GM12864 (cell line): ENCODE results near the gene TAS2R20.
"Not testable (repeated sequence)": the region's sequence is repeated elsewhere in the genome, so short reads cannot be mapped to it uniquely, and the experiment has no call there.

Source experiments
- DNase-seq: peaks from one replicate; pipeline ENCODE4 v3.0.0-alpha.2; 2011; ENCODE audit warnings: low read depth
- H3K4me3 ChIP-seq: 2 replicates; pipeline ENCODE4 v1.5.1; 2011; ENCODE audit warnings: mild to moderate bottlenecking, low read depth, low read length, control low read depth
- TF ChIP-seq, protein P1 (sequence below): IDR thresholded peaks from 2 replicates; pipeline ENCODE4 v1.5.1; 2011; ENCODE audit warnings: low read depth, mild to moderate bottlenecking, moderate library complexity, low read length, control low read depth, inconsistent platforms; ENCODE audit errors: missing control alignments

Gene TAS2R20, protein sequence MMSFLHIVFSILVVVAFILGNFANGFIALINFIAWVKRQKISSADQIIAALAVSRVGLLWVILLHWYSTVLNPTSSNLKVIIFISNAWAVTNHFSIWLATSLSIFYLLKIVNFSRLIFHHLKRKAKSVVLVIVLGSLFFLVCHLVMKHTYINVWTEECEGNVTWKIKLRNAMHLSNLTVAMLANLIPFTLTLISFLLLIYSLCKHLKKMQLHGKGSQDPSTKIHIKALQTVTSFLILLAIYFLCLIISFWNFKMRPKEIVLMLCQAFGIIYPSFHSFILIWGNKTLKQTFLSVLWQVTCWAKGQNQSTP

DNA sequence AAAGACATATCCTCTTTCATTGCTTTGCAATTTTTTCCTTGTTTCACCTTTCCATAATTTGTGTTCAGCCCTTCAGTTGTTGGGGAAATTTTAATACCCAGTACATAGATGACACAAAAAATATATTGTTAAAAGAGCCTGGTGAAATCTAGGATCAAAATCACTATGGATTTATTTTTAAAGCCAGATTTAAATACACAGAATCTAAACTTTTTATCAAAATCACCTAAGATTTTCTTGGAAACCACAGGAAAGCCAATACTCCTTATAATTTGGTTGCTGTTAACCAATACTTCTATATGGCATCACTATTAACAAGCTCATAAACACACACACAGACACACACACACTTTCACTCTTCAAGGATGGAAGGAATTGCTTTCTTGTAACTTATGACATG, at the start of gene TAS2R20:
TSS of gene TAS2R20 (minus strand) at position 101 of the 400 bp plus-strand sequence. CDS start 429 bp downstream, outside the sequence.
- H3K4me3 ChIP-seq = no peak within 1 kb of the TSS
- TF ChIP-seq, protein P1, sequence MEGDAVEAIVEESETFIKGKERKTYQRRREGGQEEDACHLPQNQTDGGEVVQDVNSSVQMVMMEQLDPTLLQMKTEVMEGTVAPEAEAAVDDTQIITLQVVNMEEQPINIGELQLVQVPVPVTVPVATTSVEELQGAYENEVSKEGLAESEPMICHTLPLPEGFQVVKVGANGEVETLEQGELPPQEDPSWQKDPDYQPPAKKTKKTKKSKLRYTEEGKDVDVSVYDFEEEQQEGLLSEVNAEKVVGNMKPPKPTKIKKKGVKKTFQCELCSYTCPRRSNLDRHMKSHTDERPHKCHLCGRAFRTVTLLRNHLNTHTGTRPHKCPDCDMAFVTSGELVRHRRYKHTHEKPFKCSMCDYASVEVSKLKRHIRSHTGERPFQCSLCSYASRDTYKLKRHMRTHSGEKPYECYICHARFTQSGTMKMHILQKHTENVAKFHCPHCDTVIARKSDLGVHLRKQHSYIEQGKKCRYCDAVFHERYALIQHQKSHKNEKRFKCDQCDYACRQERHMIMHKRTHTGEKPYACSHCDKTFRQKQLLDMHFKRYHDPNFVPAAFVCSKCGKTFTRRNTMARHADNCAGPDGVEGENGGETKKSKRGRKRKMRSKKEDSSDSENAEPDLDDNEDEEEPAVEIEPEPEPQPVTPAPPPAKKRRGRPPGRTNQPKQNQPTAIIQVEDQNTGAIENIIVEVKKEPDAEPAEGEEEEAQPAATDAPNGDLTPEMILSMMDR = no peak

DNA sequence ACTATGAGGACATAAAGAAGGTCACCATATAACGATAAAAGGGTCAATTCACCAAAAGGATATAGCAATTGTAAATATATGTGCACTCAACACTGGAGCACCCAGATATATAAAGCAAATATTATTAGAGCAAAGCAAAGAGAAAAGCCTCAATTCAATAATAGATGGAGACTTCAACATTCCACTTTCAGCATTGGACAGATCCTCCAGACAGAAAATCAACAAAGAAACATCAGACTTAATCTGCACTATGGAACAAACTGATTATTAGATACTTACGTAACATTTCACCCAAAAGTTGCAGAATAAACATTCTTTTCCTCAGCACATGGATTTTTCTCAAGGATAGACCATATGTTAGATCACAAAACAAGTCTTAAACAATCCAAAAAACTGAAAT, 43.3 kb upstream of the TAS2R20 start:
- not testable (repeated sequence) for DNase-seq, H3K4me3 ChIP-seq

More for the DNA sequence above, at the start of gene TAS2R20:
- no peak for DNase-seq

DNA sequence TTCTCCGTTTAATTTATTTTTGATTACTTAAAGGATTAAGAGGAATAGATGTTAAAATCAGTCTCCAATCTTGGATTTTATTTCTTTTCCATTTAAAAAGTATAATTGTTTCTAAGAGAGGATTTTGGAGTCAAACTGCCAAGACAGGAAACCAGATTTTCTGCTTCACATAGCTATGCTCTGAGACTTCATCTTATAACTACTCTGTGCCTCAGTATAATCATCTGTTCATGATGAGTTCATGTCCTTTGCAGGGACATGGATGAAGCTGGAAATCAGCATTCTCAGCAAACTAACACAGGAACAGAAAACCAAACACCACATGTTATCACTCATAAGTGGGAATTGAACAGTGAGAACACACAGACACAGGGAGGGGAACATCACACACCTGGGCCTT, 42.1 kb upstream of the TAS2R20 start:
- no peak overlapping the region for H3K4me3 ChIP-seq
- TF ChIP-seq, protein P1 = no peak
- DNase-seq = no peak

DNA sequence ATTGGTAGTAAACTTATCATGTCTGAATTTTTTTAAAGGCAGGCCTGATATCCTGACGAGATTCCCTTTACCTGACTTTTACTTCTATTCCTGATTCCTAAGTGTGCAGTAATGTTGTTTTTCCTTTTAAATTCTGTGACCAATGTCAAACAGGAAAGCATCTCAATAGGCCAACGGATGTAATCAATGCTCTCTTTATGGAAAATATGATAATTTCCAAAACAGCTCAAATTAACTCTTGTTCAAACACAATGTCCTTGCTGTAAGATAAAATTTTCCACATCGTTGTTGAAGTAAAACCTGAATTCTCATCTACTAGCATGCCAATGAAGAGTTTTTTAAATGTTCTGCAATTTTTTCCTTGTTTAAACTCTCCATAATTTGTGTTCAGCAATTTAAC, 41.1 kb upstream of the TAS2R20 start:
- TF ChIP-seq, protein P1 = no peak
- no peak for DNase-seq
- no peak overlapping the region for H3K4me3 ChIP-seq

DNA sequence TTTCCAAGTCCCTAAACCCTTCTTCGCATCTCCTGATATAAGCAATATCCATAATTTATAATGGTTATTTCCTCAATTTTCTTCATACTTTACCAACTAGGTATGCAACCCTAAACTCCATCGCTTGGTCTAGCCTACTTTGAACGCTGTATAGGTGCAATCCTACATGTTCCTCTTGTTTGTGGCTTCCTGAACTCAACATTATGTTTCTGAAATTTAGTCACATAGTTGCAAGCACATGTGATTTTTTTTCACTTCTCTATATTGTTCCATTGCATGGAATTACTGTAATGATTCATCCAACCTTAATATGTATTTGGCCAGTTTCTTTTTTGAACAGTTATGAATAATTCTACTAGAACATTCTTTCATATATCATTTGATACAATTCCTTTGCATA, 35.9 kb upstream of the TAS2R20 start:
- not testable (repeated sequence) for H3K4me3 ChIP-seq, DNase-seq

DNA sequence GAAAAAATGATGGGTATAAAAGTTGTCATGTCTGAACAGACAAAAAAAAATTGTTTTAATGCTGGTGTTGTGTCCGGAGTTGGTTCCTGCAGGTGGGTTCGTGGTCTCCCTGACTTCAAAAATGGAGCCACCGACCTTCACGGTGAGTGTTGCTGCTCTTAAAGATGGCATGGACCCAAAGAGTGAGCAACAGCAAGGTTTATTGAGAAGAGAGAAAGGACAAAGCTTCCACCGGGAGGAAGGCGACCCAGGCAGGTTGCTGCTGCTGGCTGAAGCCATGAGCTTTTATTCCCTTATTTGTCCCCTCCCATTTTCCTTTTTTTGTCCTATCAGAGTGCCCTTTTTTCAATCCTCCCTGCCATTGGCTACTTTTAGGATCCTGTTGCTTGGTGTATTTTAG, 33.2 kb upstream of the TAS2R20 start, which contains the start of gene TAS2R31:
TSS of gene TAS2R31 (minus strand) at position 101 of the 400 bp plus-strand sequence. CDS start at position 29, 72 bp downstream.
- DNase-seq = no peak
- no peak within 1 kb of the TSS for H3K4me3 ChIP-seq
- TF ChIP-seq, protein P1 = no peak

DNA sequence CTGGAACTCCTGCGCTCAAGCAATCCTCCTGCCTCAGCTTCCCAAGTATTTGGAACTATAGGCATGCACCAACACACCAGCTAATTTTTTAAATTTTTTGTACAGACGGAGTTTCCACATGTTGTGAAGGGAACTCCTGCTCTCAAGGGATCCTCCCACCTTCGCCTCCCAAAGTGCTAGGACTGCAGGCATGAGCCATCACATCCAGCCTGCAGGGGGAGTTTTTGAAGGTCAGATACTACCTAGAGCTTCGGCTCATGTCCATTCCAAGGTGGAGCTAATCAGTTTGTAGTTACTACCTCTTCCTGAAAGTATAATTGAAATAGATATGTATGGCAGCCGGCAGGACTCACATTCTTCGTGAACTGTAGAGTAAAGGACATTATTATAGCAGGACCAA, 28.0 kb upstream of the TAS2R20 start:
- TF ChIP-seq, protein P1 = peak; percentile 24
- no peak overlapping the region for H3K4me3 ChIP-seq
- no peak for DNase-seq

DNA sequence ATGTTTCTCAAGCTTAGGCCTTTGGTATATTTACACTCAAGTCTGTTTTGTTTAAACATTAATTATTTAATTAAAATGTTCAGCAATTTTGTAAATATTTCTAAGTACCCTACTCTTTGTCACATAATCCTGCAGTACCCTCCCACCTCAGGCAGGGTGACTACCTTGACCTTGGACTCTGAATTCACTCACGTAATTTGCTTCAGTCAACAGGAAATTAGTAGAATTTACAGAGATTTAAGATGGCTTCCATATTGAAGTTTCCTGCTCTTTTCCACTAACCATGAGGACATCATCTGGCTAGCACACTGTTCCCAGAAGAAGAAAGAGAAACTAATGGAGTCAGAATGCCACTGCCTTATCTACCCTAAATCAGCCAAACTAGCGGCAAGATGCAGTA, 25.3 kb upstream of the TAS2R20 start:
- DNase-seq = no peak
- no peak overlapping the region for H3K4me3 ChIP-seq
- TF ChIP-seq, protein P1 = no peak
